ENCODE data around the gene DENND2A. TPM values are rescaled to one million over a fixed set of nuclear protein-coding genes. Genes with fewer than 3 reads are reported as not detected.

DENND2A gene
- total and polyA plus RNA-seq, 2 donors (not counting 1 experiment from before 2014, with no cell fraction given): 30.6 to 39.0 TPM

DNA sequence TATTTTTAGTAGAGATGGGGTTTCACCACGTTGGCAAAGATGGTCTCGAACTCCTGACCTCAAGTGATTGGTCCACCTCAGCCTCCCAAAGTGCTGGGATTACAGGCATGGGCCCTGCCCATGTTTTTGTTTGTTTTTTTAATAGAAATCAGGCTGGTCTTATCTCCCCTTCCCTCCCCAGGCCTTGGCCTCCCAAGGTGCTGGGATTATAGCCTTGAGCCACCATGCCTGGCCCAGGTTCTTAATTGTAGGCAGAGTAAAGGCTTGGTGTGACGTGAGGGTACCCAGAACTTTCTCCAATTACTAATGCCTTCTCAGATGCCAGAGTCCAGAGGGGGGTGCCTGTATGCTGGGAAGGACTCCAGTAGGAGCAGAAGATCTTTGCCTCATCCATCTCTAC, 156.1 kb downstream of the DENND2A start:
- H3K36me3 ChIP-seq (ENCODE audit: control insufficient read depth, insufficient read depth, low read length): no peaks in the 10 kb centered on the region
- no peak overlapping the region for H3K27ac ChIP-seq (ENCODE audit: insufficient read depth, low read length)
- no peak overlapping the region for H3K4me2 ChIP-seq (ENCODE audit: extremely low read depth, insufficient read depth, low read length)
- H4K20me1 ChIP-seq (ENCODE audit: control insufficient read depth, extremely low read depth, insufficient read depth, low read length): no peaks in the 10 kb centered on the region
- no peak overlapping the region for H3K4me3 ChIP-seq (replicated peaks in 1 of 4; ENCODE audit: control extremely low read depth in 1 of 4, insufficient read depth in 1 of 4, low read depth in 3 of 4, low read length in 4 of 4)
- no peaks in the 10 kb centered on the region for H3K9me3 ChIP-seq (ENCODE audit: control insufficient read depth, insufficient read depth, low read depth, low read length)
- H3K27me3 ChIP-seq (ENCODE audit: control insufficient read depth, insufficient read depth, low read length): peaks cover 6% of the 10 kb centered on the region
- H3K9ac ChIP-seq (ENCODE audit: insufficient read depth, low read length): no peak overlapping the region
- DNase-seq (ENCODE audit: low read depth in 2 of 2): no peak
- no peaks in the 10 kb centered on the region for H3K79me2 ChIP-seq (ENCODE audit: control insufficient read depth, insufficient read depth, low read length)
- H2AFZ ChIP-seq (ENCODE audit: low read length): no peak overlapping the region
- H3K4me1 ChIP-seq (ENCODE audit: control insufficient read depth, extremely low read depth, insufficient read depth, low read length): no peaks in the 10 kb centered on the region
- no peak for TF ChIP-seq EZH2 (IDR thresholded peaks at IDR 0.05; ENCODE audit: low read length, missing control alignments)
- TF ChIP-seq, protein P1, sequence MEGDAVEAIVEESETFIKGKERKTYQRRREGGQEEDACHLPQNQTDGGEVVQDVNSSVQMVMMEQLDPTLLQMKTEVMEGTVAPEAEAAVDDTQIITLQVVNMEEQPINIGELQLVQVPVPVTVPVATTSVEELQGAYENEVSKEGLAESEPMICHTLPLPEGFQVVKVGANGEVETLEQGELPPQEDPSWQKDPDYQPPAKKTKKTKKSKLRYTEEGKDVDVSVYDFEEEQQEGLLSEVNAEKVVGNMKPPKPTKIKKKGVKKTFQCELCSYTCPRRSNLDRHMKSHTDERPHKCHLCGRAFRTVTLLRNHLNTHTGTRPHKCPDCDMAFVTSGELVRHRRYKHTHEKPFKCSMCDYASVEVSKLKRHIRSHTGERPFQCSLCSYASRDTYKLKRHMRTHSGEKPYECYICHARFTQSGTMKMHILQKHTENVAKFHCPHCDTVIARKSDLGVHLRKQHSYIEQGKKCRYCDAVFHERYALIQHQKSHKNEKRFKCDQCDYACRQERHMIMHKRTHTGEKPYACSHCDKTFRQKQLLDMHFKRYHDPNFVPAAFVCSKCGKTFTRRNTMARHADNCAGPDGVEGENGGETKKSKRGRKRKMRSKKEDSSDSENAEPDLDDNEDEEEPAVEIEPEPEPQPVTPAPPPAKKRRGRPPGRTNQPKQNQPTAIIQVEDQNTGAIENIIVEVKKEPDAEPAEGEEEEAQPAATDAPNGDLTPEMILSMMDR (conservative IDR thresholded peaks at IDR 0.05 in 1 of 2, IDR thresholded peaks at IDR 0.05 in 1 of 2; ENCODE audit: low read depth in 1 of 2, low read length in 2 of 2): no peak

DNA sequence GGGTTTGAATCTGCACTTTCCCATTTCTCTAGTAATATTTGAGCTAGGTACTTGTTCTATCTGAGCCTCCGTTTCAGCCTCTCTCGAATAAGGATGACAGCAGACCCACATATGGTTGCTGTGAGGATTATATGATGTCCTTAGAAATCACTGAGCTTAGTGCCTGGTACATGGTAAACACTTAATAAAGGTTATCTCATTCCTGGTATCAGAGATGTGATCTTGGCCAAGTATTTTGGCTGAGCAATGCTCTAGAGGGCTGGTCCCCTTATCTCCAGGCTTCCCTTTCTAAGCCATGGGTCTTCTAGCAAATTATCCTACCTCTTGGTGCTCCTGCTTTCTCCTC, 160.9 kb downstream of the DENND2A start:
- Histone ChIP-seq H2AFZ (ENCODE audit: low read length) (peak overlapping the region; percentile 88), H3K9me3 (ENCODE audit: control insufficient read depth, insufficient read depth, low read depth, low read length) (no peaks in the 10 kb centered on the region), H3K9ac (ENCODE audit: insufficient read depth, low read length) (no peak overlapping the region), H3K4me1 (ENCODE audit: control insufficient read depth, extremely low read depth, insufficient read depth, low read length) (peaks cover 2% of the 10 kb centered on the region), H3K36me3 (ENCODE audit: control insufficient read depth, insufficient read depth, low read length) (no peaks in the 10 kb centered on the region), H3K27ac (ENCODE audit: insufficient read depth, low read length) (no peak overlapping the region), H3K79me2 (ENCODE audit: control insufficient read depth, insufficient read depth, low read length) (peaks cover 39% of the 10 kb centered on the region), H3K27me3 (ENCODE audit: control insufficient read depth, insufficient read depth, low read length) (peaks cover 3% of the 10 kb centered on the region), H3K4me2 (ENCODE audit: extremely low read depth, insufficient read depth, low read length) (peak overlapping the region; percentile 77), H3K4me3 (replicated peaks in 1 of 4; ENCODE audit: control extremely low read depth in 1 of 4, insufficient read depth in 1 of 4, low read depth in 3 of 4, low read length in 4 of 4) (peak overlapping the region; percentile 70 to 90 (median 80)), H4K20me1 (ENCODE audit: control insufficient read depth, extremely low read depth, insufficient read depth, low read length) (no peaks in the 10 kb centered on the region)
- no peak for DNase-seq (ENCODE audit: low read depth in 2 of 2)
- TF ChIP-seq, protein P1 (conservative IDR thresholded peaks at IDR 0.05 in 1 of 2, IDR thresholded peaks at IDR 0.05 in 1 of 2; ENCODE audit: low read depth in 1 of 2, low read length in 2 of 2): no peak
- no peak for TF ChIP-seq EZH2 (IDR thresholded peaks at IDR 0.05; ENCODE audit: low read length, missing control alignments)

DNA sequence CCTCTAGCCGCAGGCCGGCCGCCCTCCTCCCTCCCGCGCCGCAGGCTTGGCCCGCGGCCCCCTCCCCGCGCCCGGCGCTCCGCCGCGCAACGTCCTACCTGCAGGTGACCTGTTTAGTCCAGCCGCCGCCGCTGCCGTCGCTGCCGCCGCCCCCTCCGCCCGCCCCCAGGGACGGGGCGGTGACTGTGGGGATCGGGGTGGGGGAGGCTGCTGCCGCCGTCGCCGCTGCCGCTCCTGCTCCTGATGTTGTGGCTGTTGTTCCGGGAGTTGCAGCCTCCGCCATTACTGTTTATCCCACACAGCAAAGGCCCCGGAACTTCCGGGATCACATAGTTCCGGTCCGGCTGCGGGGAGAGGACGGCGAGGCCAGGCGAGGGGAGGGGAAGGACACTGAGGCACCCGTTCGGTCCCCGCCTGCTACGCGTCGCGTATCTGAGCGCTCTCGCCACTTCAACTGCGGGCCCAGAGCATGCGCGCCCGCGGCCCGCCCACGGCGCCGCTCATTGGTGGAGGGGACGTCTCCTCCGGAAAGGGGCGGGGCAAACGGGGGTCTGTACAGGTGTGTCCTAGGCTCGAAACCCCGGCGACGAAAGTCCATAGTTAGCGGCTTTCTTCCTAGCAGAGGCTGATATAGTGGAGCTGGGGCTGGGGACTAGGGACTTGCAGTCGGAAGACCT, 161.4 kb downstream of the DENND2A start, which contains the start of gene MKRN1:
MKRN1 (minus strand) TSS at position 444 of the 677 bp plus-strand sequence; CDS start at position 283, 161 bp downstream.
- H3K4me1 ChIP-seq (ENCODE audit: control insufficient read depth, extremely low read depth, insufficient read depth, low read length): peaks cover 2% of the 10 kb centered on the region
- no peak for TF ChIP-seq EZH2 (IDR thresholded peaks at IDR 0.05; ENCODE audit: low read length, missing control alignments)
- TF ChIP-seq, protein P1 (conservative IDR thresholded peaks at IDR 0.05 in 1 of 2, IDR thresholded peaks at IDR 0.05 in 1 of 2; ENCODE audit: low read depth in 1 of 2, low read length in 2 of 2): no peak
- H3K36me3 ChIP-seq (ENCODE audit: control insufficient read depth, insufficient read depth, low read length): no peaks in the 10 kb centered on the region
- peaks cover 43% of the 10 kb centered on the region for H3K79me2 ChIP-seq (ENCODE audit: control insufficient read depth, insufficient read depth, low read length)
- peak; percentile 90 to 91 for DNase-seq (ENCODE audit: low read depth in 2 of 2)
- no peaks in the 10 kb centered on the region for H4K20me1 ChIP-seq (ENCODE audit: control insufficient read depth, extremely low read depth, insufficient read depth, low read length)
- peak within 1 kb of the TSS; percentile 76 for H3K27ac ChIP-seq (ENCODE audit: insufficient read depth, low read length)
- H3K9me3 ChIP-seq (ENCODE audit: control insufficient read depth, insufficient read depth, low read depth, low read length): no peaks in the 10 kb centered on the region
- H3K4me2 ChIP-seq (ENCODE audit: extremely low read depth, insufficient read depth, low read length): peak within 1 kb of the TSS; percentile 96
- H2AFZ ChIP-seq (ENCODE audit: low read length): peak within 1 kb of the TSS; percentile 88
- H3K27me3 ChIP-seq (ENCODE audit: control insufficient read depth, insufficient read depth, low read length): no peaks in the 10 kb centered on the region
- H3K4me3 ChIP-seq (replicated peaks in 1 of 4; ENCODE audit: control extremely low read depth in 1 of 4, insufficient read depth in 1 of 4, low read depth in 3 of 4, low read length in 4 of 4): peak within 1 kb of the TSS; percentile 73 to 90 (median 88)
- peak within 1 kb of the TSS; percentile 76 for H3K9ac ChIP-seq (ENCODE audit: insufficient read depth, low read length)

All from fibroblast of lung (primary cell).